ENCODE results near the gene ALKBH8.

The ALKBH8 gene

GRCh38 chr11:107494055-107494454, 71.5 kb downstream of the ALKBH8 start:
- no peaks in the 10 kb centered on the region for H3K9me3 ChIP-seq

GRCh38 chr11:107493117-107493516, 72.4 kb downstream of the ALKBH8 start:
- TF ChIP-seq CTCF (IDR thresholded peaks at IDR 0.05; ENCODE audit: low read depth, low read length), result no peak

More at GRCh38 chr11:107494055-107494454, 71.5 kb downstream of the ALKBH8 start:
- no peak for TF ChIP-seq CTCF (IDR thresholded peaks at IDR 0.05; ENCODE audit: low read depth, low read length)
- no peaks in the 10 kb centered on the region for H3K36me3 ChIP-seq
- H3K27me3 ChIP-seq, result no peaks in the 10 kb centered on the region
- no peak overlapping the region for H3K4me3 ChIP-seq (ENCODE audit: low read depth, low read length)
- H3K4me1 ChIP-seq, result no peaks in the 10 kb centered on the region
- no peak for DNase-seq

GRCh38 chr11:107490836-107491235, 74.7 kb downstream of the ALKBH8 start:
- H3K36me3 ChIP-seq, result no peaks in the 10 kb centered on the region
- no peak for DNase-seq
- H3K27me3 ChIP-seq, result no peaks in the 10 kb centered on the region
- no peaks in the 10 kb centered on the region for H3K9me3 ChIP-seq
- no peak overlapping the region for H3K4me3 ChIP-seq (ENCODE audit: low read depth, low read length)
- H3K4me1 ChIP-seq, result no peaks in the 10 kb centered on the region
- no peak for TF ChIP-seq CTCF (IDR thresholded peaks at IDR 0.05; ENCODE audit: low read depth, low read length)

More at GRCh38 chr11:107493117-107493516, 72.4 kb downstream of the ALKBH8 start:
- no peaks in the 10 kb centered on the region for H3K36me3 ChIP-seq
- DNase-seq, result no peak
- no peaks in the 10 kb centered on the region for H3K9me3 ChIP-seq
- no peak overlapping the region for H3K4me3 ChIP-seq (ENCODE audit: low read depth, low read length)
- no peaks in the 10 kb centered on the region for H3K4me1 ChIP-seq
- no peaks in the 10 kb centered on the region for H3K27me3 ChIP-seq

- Histone ChIP-seq H3K9me3 (no peaks in the 10 kb centered on the region), H3K4me1 (no peaks in the 10 kb centered on the region), H3K27me3 (peaks cover 6% of the 10 kb centered on the region), H3K4me3 (ENCODE audit: low read depth, low read length) (no peak overlapping the region), H3K36me3 (no peaks in the 10 kb centered on the region)
- no peak for TF ChIP-seq CTCF (IDR thresholded peaks at IDR 0.05; ENCODE audit: low read depth, low read length)
- no peak for DNase-seq
Measured at GRCh38 chr11:107482234-107482633, 83.3 kb downstream of the ALKBH8 start.

- Histone ChIP-seq H3K4me3 (ENCODE audit: low read depth, low read length) (no peak overlapping the region), H3K27me3 (peaks cover 27% of the 10 kb centered on the region), H3K36me3 (no peaks in the 10 kb centered on the region), H3K4me1 (no peaks in the 10 kb centered on the region), H3K9me3 (no peaks in the 10 kb centered on the region)
- no peak for DNase-seq
- TF ChIP-seq CTCF (IDR thresholded peaks at IDR 0.05; ENCODE audit: low read depth, low read length), result no peak
Measured at GRCh38 chr11:107478922-107479321, 86.6 kb downstream of the ALKBH8 start.

- no peaks in the 10 kb centered on the region for H3K9me3 ChIP-seq
- no peaks in the 10 kb centered on the region for H3K4me1 ChIP-seq
- H3K36me3 ChIP-seq, result no peaks in the 10 kb centered on the region
- no peak for DNase-seq
- peaks cover 27% of the 10 kb centered on the region for H3K27me3 ChIP-seq
- no peak overlapping the region for H3K4me3 ChIP-seq (ENCODE audit: low read depth, low read length)
- TF ChIP-seq CTCF (IDR thresholded peaks at IDR 0.05; ENCODE audit: low read depth, low read length), result no peak
Measured at GRCh38 chr11:107477820-107478219, 87.7 kb downstream of the ALKBH8 start.

All from BE2C (cell line).